MCF 10A (cell line): ENCODE data around the gene SURF6. TPM values are rescaled to one million over a fixed set of nuclear protein-coding genes. Genes with fewer than 3 reads are reported as not detected.
A peak's percentile ranks its signal among the peaks of the same experiment; 100 is the strongest.

ENCODE experiments used
- BruUV-seq: library from RNA; stranded (reverse); fragments of 400-500 nt; replicated peaks from 2 replicates; lab custom pipeline; 2021; lab: Mats Ljungman, UMichigan
- CTCF ChIA-PET: fragments of 300-600 bp; sonication (Branson Sonifier 250); formaldehyde crosslinking; extraction: SDS; loops from one replicate; lab custom pipeline; 2021; ENCODE audit warnings: antibody characterized with exemption, inconsistent platforms; lab: Yijun Ruan, JAX
- POLR2A ChIA-PET: fragments of 300-600, 350-650 bp; sonication (Branson Sonifier 250); formaldehyde crosslinking; extraction: SDS; loops from one replicate; lab custom pipeline; 2020; ENCODE audit warnings: antibody characterized with exemption, inconsistent platforms; lab: Yijun Ruan, JAX
- DNase-seq: peaks from one replicate; pipeline ENCODE4 v3.0.0-alpha.2; 2018; ENCODE audit not compliant: unreplicated experiment
- H3K27ac Mint-ChIP-seq: one replicate; pipeline ENCODE4 v1.8.0; 2022; ENCODE audit warnings: mild to moderate bottlenecking, low read depth, mixed read lengths; ENCODE audit not compliant: unreplicated experiment
- H3K27me3 Mint-ChIP-seq: one replicate; pipeline ENCODE4 v1.8.0; 2022; ENCODE audit warnings: mixed read lengths; ENCODE audit not compliant: insufficient read depth, unreplicated experiment
- H3K36me3 Mint-ChIP-seq: one replicate; pipeline ENCODE4 v1.8.0; 2022; ENCODE audit warnings: mild to moderate bottlenecking, moderate library complexity, mixed read lengths; ENCODE audit not compliant: insufficient read depth, unreplicated experiment
- H3K4me1 Mint-ChIP-seq: one replicate; pipeline ENCODE4 v1.8.0; 2022; ENCODE audit warnings: mixed read lengths; ENCODE audit not compliant: insufficient read depth, unreplicated experiment
- H3K4me3 Mint-ChIP-seq: one replicate; pipeline ENCODE4 v1.8.0; 2022; ENCODE audit warnings: mild to moderate bottlenecking, moderate library complexity, mixed read lengths; ENCODE audit not compliant: unreplicated experiment
- H3K9me3 Mint-ChIP-seq: one replicate; pipeline ENCODE4 v1.8.0; 2022; ENCODE audit warnings: mixed read lengths; ENCODE audit not compliant: unreplicated experiment
- CTCF ChIP-seq: fragments of 200-600 bp; IDR thresholded peaks from one replicate; pipeline ENCODE4 v1.8.0; 2022; ENCODE audit warnings: antibody characterized with exemption, mild to moderate bottlenecking; ENCODE audit not compliant: unreplicated experiment
- intact Hi-C: fragments of 100-400 bp; cut with micrococcal nuclease; formaldehyde crosslinking; loops from 2 replicates; pipeline ENCODE4 v1.14.1; 2022
- total RNA-seq: library from RNA; stranded (reverse); gene quantifications from 2 replicates; pipeline ENCODE4 v1.2.3, GENCODE V29; 2022

SURF6 gene
- total RNA-seq, 1 experiment from 2014 or later: 40.5 TPM

- Mint-ChIP-seq H3K9me3 (no peaks in the 10 kb centered on the region), H3K4me3 (peak overlapping the region; percentile 78), H3K27me3 (no peaks in the 10 kb centered on the region), H3K27ac (no peak overlapping the region), H3K4me1 (peaks cover 18% of the 10 kb centered on the region), H3K36me3 (peaks cover 53% of the 10 kb centered on the region)
- BruUV-seq: no TSS peak
- CTCF ChIA-PET: interaction anchor here (0.6 to 1.0 kb wide), 4 partner anchors 9 to 105 kb away, joined by 3 to 4 read pairs (median 3); no protein-coding TSS in a partner anchor
- POLR2A ChIA-PET: interaction anchor here (0.7 to 4.2 kb wide), 6 partner anchors 10 to 619 kb away, joined by 3 to 65 read pairs (median 21); partner anchors contain the start of genes MED22, RPL7A and STKLD1
- TF ChIP-seq CTCF: no peak
- DNase-seq: no peak
- intact Hi-C loops: no loop called here
These were observed 21.7 kb upstream of the SURF6 start for GRCh38 chr9:133357656-133358055.

- no peaks in the 10 kb centered on the region for H3K27me3 Mint-ChIP-seq
- BruUV-seq: no TSS peak
- intact Hi-C loops: no loop called here
- H3K4me3 Mint-ChIP-seq: peak within 1 kb of the TSS; percentile 78
- H3K4me1 Mint-ChIP-seq: peaks cover 14% of the 10 kb centered on the region
- ChIA-PET CTCF (interaction anchor here (0.6 to 1.7 kb wide), 7 partner anchors 10 to 527 kb away, joined by 3 to 4 read pairs (median 3); no protein-coding TSS in a partner anchor), POLR2A (interaction anchor here (0.6 to 4.2 kb wide), 14 partner anchors 9 to 704 kb away, joined by 3 to 65 read pairs (median 8); partner anchors contain the start of genes CACFD1, GTF3C5, MED22 and RPL7A)
- peaks cover 54% of the 10 kb centered on the region for H3K36me3 Mint-ChIP-seq
- no peaks in the 10 kb centered on the region for H3K9me3 Mint-ChIP-seq
- peak within 1 kb of the TSS; percentile 74 for H3K27ac Mint-ChIP-seq
- TF ChIP-seq CTCF: no peak
- DNase-seq: peak; percentile 81
These were observed 20.6 kb upstream of the SURF6 start, which contains the start of the genes SURF1 and SURF2 for GRCh38 chr9:133356391-133357091. SURF1 (minus strand) TSS chr9:133356487; CDS start chr9:133356453, 34 bp downstream. SURF2 (plus strand) TSS chr9:133356550; CDS start chr9:133356593, 43 bp downstream.

GRCh38 chr9:133355881-133356357 lies 19.9 kb upstream of the SURF6 start:
- Mint-ChIP-seq H3K36me3 (peaks cover 54% of the 10 kb centered on the region), H3K4me3 (peak overlapping the region; percentile 78), H3K27me3 (no peaks in the 10 kb centered on the region), H3K27ac (peak overlapping the region; percentile 74), H3K4me1 (peaks cover 14% of the 10 kb centered on the region), H3K9me3 (no peaks in the 10 kb centered on the region)
- intact Hi-C loops: no loop called here
- no peak for DNase-seq
- TF ChIP-seq CTCF: no peak
- TSS peak; percentile 9 for BruUV-seq
- POLR2A ChIA-PET: interaction anchor here (0.6 to 4.2 kb wide), 13 partner anchors 8 to 685 kb away, joined by 3 to 65 read pairs (median 8); partner anchors contain the start of genes CACFD1, GTF3C5, MED22 and RPL7A
- CTCF ChIA-PET: interaction anchor here (0.6 to 1.7 kb wide), 6 partner anchors 9 to 528 kb away, joined by 3 to 4 read pairs (median 3); no protein-coding TSS in a partner anchor

- DNase-seq: no peak
- Mint-ChIP-seq H3K9me3 (no peaks in the 10 kb centered on the region), H3K27ac (no peak overlapping the region), H3K4me3 (peak overlapping the region; percentile 78), H3K4me1 (peaks cover 14% of the 10 kb centered on the region), H3K27me3 (no peaks in the 10 kb centered on the region), H3K36me3 (peaks cover 55% of the 10 kb centered on the region)
- TF ChIP-seq CTCF: no peak
- POLR2A ChIA-PET: interaction anchor here (0.6 to 4.2 kb wide), 9 partner anchors 9 to 324 kb away, joined by 3 to 65 read pairs (median 8); partner anchors contain the start of genes CACFD1, GTF3C5 and STKLD1
- no TSS peak for BruUV-seq
- intact Hi-C loops: no loop called here
- CTCF ChIA-PET: interaction anchor here (0.6 to 1.7 kb wide), 4 partner anchors 10 to 85 kb away, joined by 3 to 4 read pairs (median 4); no protein-coding TSS in a partner anchor
These were observed 18.8 kb upstream of the SURF6 start for GRCh38 chr9:133354766-133355165.
